ENCODE data around the gene TRIM63.

TRIM63 gene

DNA sequence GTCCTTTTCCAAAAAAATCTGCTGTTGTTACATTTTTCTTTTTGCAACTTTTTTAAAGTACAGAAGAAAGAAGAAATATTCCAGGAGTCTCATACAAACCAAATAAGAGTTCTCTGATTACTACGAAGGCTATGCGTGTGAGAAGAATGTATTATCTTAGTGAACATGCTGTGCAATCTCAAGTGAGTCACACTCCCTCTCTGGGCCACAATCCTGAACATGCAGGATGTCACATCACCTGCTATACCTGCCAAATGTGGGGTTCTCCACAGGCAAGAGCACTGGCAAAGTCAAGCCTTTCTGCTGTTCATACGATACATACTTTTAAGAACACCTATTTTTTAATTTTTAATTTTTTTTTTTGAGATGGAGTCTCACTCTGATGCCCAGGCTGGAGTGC, 21.7 kb upstream of the TRIM63 start:
- TF ChIP-seq CREB1 (IDR thresholded peaks at IDR 0.05; ENCODE audit: low read depth), result no peak
- TF ChIP-seq, protein P1, sequence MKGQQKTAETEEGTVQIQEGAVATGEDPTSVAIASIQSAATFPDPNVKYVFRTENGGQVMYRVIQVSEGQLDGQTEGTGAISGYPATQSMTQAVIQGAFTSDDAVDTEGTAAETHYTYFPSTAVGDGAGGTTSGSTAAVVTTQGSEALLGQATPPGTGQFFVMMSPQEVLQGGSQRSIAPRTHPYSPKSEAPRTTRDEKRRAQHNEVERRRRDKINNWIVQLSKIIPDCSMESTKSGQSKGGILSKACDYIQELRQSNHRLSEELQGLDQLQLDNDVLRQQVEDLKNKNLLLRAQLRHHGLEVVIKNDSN (IDR thresholded peaks at IDR 0.05), result no peak
- TF ChIP-seq, protein P2, sequence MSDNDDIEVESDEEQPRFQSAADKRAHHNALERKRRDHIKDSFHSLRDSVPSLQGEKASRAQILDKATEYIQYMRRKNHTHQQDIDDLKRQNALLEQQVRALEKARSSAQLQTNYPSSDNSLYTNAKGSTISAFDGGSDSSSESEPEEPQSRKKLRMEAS (IDR thresholded peaks at IDR 0.05), result no peak
- no peak for TF ChIP-seq RAD21 (IDR thresholded peaks at IDR 0.05; ENCODE audit: low read depth)
- TF ChIP-seq ZBTB7A (IDR thresholded peaks at IDR 0.05; ENCODE audit: low read depth), result no peak
- no peak for TF ChIP-seq YY1 (IDR thresholded peaks at IDR 0.05; ENCODE audit: low read depth)

DNA sequence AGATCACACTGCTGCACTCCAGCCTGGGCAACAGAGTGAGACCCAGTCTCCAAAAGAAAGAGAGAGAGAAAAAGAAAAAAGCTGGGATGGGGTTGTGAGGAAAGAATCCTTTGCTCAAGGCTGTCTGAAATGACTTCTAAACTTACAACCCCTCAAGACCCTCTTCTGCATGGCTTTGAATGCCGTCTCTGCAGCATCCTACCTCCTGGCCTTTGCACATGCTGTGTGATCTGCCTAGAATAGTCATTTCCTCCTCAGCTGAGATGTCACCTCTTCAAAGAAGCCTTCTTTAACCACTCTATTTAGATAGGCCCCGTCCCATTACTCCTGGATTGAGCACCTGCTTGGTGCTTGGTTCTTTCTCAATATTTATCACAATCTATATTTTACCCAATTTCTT, 17.4 kb upstream of the TRIM63 start:
- no peak for TF ChIP-seq ZBTB7A (IDR thresholded peaks at IDR 0.05; ENCODE audit: low read depth)
- TF ChIP-seq, protein P2 (IDR thresholded peaks at IDR 0.05), result no peak
- no peak for TF ChIP-seq FOXM1 (IDR thresholded peaks at IDR 0.05; ENCODE audit: borderline replicate concordance, low read depth)
- no peak for TF ChIP-seq TCF12 (IDR thresholded peaks at IDR 0.05; ENCODE audit: low read depth)
- no peak for TF ChIP-seq TEAD4 (IDR thresholded peaks at IDR 0.05)
- TF ChIP-seq, protein P1 (IDR thresholded peaks at IDR 0.05), result no peak
- TF ChIP-seq CREB1 (IDR thresholded peaks at IDR 0.05; ENCODE audit: low read depth), result no peak
- TF ChIP-seq EGR1 (IDR thresholded peaks at IDR 0.05), result no peak
- no peak for TF ChIP-seq RAD21 (IDR thresholded peaks at IDR 0.05; ENCODE audit: low read depth)
- TF ChIP-seq EP300 (IDR thresholded peaks at IDR 0.05; ENCODE audit: borderline replicate concordance), result no peak
- no peak for TF ChIP-seq NFIC (IDR thresholded peaks at IDR 0.05)
- no peak for TF ChIP-seq YY1 (IDR thresholded peaks at IDR 0.05; ENCODE audit: low read depth)
- TF ChIP-seq CEBPB (IDR thresholded peaks at IDR 0.05), result no peak
- no peak for TF ChIP-seq TAF1 (IDR thresholded peaks at IDR 0.05; ENCODE audit: low read depth)
- TF ChIP-seq, protein P3, sequence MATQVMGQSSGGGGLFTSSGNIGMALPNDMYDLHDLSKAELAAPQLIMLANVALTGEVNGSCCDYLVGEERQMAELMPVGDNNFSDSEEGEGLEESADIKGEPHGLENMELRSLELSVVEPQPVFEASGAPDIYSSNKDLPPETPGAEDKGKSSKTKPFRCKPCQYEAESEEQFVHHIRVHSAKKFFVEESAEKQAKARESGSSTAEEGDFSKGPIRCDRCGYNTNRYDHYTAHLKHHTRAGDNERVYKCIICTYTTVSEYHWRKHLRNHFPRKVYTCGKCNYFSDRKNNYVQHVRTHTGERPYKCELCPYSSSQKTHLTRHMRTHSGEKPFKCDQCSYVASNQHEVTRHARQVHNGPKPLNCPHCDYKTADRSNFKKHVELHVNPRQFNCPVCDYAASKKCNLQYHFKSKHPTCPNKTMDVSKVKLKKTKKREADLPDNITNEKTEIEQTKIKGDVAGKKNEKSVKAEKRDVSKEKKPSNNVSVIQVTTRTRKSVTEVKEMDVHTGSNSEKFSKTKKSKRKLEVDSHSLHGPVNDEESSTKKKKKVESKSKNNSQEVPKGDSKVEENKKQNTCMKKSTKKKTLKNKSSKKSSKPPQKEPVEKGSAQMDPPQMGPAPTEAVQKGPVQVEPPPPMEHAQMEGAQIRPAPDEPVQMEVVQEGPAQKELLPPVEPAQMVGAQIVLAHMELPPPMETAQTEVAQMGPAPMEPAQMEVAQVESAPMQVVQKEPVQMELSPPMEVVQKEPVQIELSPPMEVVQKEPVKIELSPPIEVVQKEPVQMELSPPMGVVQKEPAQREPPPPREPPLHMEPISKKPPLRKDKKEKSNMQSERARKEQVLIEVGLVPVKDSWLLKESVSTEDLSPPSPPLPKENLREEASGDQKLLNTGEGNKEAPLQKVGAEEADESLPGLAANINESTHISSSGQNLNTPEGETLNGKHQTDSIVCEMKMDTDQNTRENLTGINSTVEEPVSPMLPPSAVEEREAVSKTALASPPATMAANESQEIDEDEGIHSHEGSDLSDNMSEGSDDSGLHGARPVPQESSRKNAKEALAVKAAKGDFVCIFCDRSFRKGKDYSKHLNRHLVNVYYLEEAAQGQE (IDR thresholded peaks at IDR 0.05; ENCODE audit: low read depth), result no peak

DNA sequence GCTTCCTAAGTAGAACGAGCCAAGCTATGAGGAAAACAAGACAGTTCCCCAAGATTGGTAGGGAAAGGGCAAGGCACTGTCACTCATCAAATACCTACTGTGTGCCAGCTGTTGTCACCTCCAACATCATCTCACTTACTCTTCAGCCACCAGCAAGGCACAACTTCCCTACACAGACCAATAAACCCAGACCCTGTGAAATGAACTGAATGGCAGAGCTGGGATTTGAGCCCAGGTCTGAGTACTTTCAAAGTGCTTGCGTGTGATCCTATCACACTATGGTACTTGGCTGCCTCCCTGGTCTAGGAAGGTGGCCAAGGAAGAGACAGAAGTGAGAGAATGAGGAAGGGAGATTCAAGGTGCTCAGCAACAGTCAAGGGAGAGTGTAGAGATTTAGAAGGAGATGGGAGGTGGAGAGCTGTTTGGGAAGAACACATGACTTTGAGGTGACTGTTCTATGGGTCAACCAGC, 16.7 kb upstream of the TRIM63 start:
- TF ChIP-seq, protein P1 (IDR thresholded peaks at IDR 0.05), result no peak
- no peak for TF ChIP-seq EP300 (IDR thresholded peaks at IDR 0.05; ENCODE audit: borderline replicate concordance)
- TF ChIP-seq, protein P3 (IDR thresholded peaks at IDR 0.05; ENCODE audit: low read depth), result no peak
- no peak for TF ChIP-seq ZBTB7A (IDR thresholded peaks at IDR 0.05; ENCODE audit: low read depth)
- TF ChIP-seq FOXM1 (IDR thresholded peaks at IDR 0.05; ENCODE audit: borderline replicate concordance, low read depth), result no peak

DNA sequence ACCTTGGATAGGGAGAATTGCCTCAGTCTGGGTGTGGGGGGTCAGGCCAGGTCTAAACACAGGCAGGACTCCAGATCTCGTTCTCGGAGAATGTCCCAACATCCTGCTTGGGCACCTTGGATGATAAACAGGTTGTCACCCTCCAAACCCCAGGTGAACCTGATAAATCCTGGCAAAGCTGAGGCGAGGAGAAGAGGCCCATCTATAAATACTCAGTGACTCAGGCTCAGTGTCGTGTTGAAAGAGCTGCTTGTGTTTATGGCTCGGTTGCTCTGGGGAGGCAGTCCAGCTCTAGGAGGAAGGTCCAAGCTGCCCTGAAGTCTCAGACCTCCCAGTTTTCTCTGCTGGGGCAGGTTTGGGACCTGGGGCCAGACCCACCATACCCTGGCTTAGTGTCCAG, 15.8 kb upstream of the TRIM63 start:
- TF ChIP-seq, protein P3 (IDR thresholded peaks at IDR 0.05; ENCODE audit: low read depth), result no peak
- TF ChIP-seq RAD21 (IDR thresholded peaks at IDR 0.05; ENCODE audit: low read depth), result no peak

DNA sequence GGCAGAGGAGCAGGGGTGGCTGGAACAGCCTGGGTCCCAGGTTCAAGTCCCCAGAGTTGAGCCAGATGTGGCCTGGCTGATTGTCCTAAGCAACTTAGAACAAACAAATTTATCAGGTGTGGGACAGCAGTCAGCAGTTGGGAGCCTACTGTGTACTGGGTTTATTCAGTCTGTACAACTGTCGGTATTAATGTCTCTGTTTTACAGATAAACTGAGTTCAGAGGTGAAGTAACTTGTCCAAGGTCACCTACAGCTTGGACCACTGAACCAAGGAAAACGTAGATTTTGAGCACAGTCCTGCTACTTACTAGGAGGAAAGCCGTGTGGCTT, 14.6 kb upstream of the TRIM63 start:
- TF ChIP-seq YY1 (IDR thresholded peaks at IDR 0.05; ENCODE audit: low read depth) (no peak), TEAD4 (IDR thresholded peaks at IDR 0.05) (no peak), EP300 (IDR thresholded peaks at IDR 0.05; ENCODE audit: borderline replicate concordance) (no peak), ZBTB7A (IDR thresholded peaks at IDR 0.05; ENCODE audit: low read depth) (no peak), NFIC (IDR thresholded peaks at IDR 0.05) (no peak), CEBPB (IDR thresholded peaks at IDR 0.05) (no peak)
